Sigmoid colon (tissue), 7 donors: ENCODE results near the gene TEX36. TPM values are rescaled to one million over a fixed set of nuclear protein-coding genes. Genes with fewer than 3 reads are reported as not detected.

Experiments
- DNase-seq: peaks from one replicate; pipeline ENCODE4 v3.0.0-alpha.2; 2019
- H3K27ac ChIP-seq, 4 donors: fragments of 200-600 bp; sonication (generic); one replicate each; pipeline ENCODE4 v1.5.1; 2016 to 2019; ENCODE audit warnings: mild to moderate bottlenecking in 1 of 4
- H3K27me3 ChIP-seq, 3 donors: fragments of 200-600 bp; sonication (generic); one replicate each; pipeline ENCODE4 v1.5.1; 2019; ENCODE audit warnings: mild to moderate bottlenecking in 1 of 3
- H3K36me3 ChIP-seq, 4 donors: fragments of 200-600 bp; sonication (generic); one replicate each; pipeline ENCODE4 v1.5.1; 2016 to 2019
- H3K4me1 ChIP-seq, 4 donors: fragments of 200-600 bp; sonication (generic); one replicate each; pipeline ENCODE4 v1.5.1; 2017 to 2019
- H3K4me3 ChIP-seq, 4 donors: fragments of 200-600 bp; sonication (generic); one replicate each; pipeline ENCODE4 v1.5.1; 2017 to 2019; ENCODE audit warnings: mild to moderate bottlenecking in 2 of 4, moderate library complexity in 1 of 4
- H3K9me3 ChIP-seq, 4 donors: fragments of 200-600 bp in 3 of 4; sonication (generic) in 3 of 4; one replicate each; pipeline versions ENCODE4 v1.5.1 to v1.6.1; 2013 to 2019
- EP300 ChIP-seq, 4 donors: sonication (generic); formaldehyde crosslinking; IDR thresholded peaks; one replicate each; pipeline ENCODE4 v1.6.1; 2017; ENCODE audit warnings: antibody characterized with exemption in 4 of 4
- POLR2A ChIP-seq, 2 donors: fragments of 450-650 bp; IDR thresholded peaks; one replicate each; pipeline ENCODE4 v1.6.1; 2016; ENCODE audit warnings: antibody characterized with exemption in 2 of 2, mild to moderate bottlenecking in 2 of 2, moderate library complexity in 2 of 2
- POLR2AphosphoS5 ChIP-seq, 4 donors: sonication (generic); formaldehyde crosslinking; IDR thresholded peaks; one replicate each; pipeline ENCODE4 v1.6.1; 2017; ENCODE audit warnings: antibody characterized with exemption in 4 of 4
- WGBS, 2 donors: extraction: QIAGEN DNeasy Blood & Tissue Kit; methylation state at CpG; one replicate each; pipeline ENCODE4 v1.1.7; 2013; 5-methylcytosine and 5-hydroxymethylcytosine counted together
- intact Hi-C: fragments of 100-400 bp; cut with DNase I; formaldehyde crosslinking; loops from one replicate; pipeline ENCODE4 v1.15.1; 2023
- polyA plus RNA-seq, 3 donors: library from polyadenylated mRNA; stranded (reverse); fragments of 200-250 nt; gene quantifications; one replicate each; pipeline ENCODE4 v1.2.3, GENCODE V29; 2013
- total RNA-seq, 4 donors: library from RNA; depleted of rRNA; stranded (reverse); fragments of >200 nt; gene quantifications; one replicate each; pipeline ENCODE4 v1.1.0, GENCODE V29; 2016
- TF ChIP-seq, protein P1 (sequence below), 4 experiments: fragments of 450-650 bp in 3 of 4; fragments of 200-600 bp in 1 of 4; IDR thresholded peaks; one replicate each; pipeline ENCODE4 v1.5.1; 2016 to 2019; ENCODE audit warnings: antibody characterized with exemption in 4 of 4, mild to moderate bottlenecking in 3 of 4, moderate library complexity in 2 of 4
- donor health status: healthy with polysubstance abuse.
- donor health status: Bipolar disorder and iron deficiency.
- donor health status: healthy.

TEX36 gene
- total and polyA plus RNA-seq, 7 donors, result not detected

DNA sequence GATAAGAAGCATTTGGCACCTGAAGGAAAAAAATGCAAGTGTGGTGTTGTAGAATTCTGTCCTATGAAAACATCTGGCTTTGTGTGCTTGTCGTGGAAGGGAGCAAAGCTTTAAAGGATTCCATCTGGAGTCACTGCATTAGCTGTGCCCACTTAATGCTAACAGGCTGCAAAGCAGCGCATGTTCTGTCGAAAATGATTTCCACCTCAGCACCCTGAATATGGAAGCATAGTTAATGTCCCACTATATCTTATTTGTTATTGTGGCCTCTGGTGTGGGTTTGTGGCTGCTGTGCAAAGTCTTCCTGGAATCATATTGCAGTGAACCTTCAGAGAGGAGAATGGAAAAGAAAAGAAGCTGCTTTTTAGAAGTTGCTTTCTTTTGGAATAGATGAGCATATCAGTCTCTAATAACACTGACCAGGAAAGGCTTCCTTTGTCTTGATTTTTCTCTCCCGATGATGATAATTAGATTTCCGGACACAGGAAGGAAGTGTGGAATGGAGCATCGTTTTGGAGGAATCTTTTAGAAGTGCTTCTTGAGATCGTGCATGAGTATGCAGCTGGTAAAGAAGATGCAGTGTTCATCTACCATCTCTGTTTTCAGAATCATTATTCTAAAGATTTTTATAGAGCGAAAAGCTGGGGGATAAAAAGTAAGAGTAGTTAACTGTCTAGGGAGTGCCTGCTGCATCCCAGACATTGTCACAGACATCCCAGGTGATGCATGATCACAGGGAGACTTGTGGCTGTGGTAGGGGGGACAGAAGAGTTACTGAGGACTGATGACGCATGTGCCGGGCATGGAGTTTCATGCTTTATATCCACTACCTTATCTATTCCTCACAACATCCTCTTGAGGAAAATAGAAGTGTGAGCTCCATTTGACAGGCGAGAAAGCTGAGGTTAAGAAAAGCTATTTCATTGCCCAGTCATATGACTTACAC, 54.6 kb downstream of the TEX36 start:
- no peak for TF ChIP-seq POLR2A (IDR thresholded peaks at IDR 0.05)
- no peak for TF ChIP-seq POLR2AphosphoS5 (IDR thresholded peaks at IDR 0.05)
- TF ChIP-seq EP300 (IDR thresholded peaks at IDR 0.05), result no peak
- TF ChIP-seq, protein P1, sequence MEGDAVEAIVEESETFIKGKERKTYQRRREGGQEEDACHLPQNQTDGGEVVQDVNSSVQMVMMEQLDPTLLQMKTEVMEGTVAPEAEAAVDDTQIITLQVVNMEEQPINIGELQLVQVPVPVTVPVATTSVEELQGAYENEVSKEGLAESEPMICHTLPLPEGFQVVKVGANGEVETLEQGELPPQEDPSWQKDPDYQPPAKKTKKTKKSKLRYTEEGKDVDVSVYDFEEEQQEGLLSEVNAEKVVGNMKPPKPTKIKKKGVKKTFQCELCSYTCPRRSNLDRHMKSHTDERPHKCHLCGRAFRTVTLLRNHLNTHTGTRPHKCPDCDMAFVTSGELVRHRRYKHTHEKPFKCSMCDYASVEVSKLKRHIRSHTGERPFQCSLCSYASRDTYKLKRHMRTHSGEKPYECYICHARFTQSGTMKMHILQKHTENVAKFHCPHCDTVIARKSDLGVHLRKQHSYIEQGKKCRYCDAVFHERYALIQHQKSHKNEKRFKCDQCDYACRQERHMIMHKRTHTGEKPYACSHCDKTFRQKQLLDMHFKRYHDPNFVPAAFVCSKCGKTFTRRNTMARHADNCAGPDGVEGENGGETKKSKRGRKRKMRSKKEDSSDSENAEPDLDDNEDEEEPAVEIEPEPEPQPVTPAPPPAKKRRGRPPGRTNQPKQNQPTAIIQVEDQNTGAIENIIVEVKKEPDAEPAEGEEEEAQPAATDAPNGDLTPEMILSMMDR (IDR thresholded peaks at IDR 0.05), result no peak
- H3K27me3 ChIP-seq, result no peaks in the 10 kb centered on the region
- intact Hi-C loops, result no loop called here
- WGBS, 2 donors, result 72 to 87% methylated on average over 11 of the region's 11 CpGs
- H3K36me3 ChIP-seq, result no peaks in the 10 kb centered on the region
- no peaks in the 10 kb centered on the region for H3K9me3 ChIP-seq
- no peaks in the 10 kb centered on the region for H3K4me1 ChIP-seq
- H3K27ac ChIP-seq, result no peak overlapping the region
- DNase-seq, result no peak
- H3K4me3 ChIP-seq, result no peak overlapping the region

DNA sequence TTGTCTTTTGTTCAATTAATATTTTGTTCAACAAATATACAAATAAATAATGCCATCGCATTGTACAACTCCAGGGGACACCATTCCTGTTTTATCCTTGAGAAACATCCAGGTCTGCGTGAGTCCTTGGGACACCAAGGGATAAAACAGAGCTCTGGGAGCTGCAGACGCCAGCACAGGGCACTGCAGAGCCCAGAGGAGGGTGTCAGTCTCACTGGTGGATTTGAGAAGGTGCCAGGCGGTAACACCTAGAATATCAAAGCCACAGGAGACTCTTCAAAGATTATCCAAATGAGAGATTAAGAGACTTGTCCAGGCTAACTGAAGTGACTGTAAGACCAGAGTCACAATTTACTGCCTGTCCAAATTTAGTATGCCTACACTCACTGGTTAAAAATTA, 55.3 kb downstream of the TEX36 start:
- 85 to 89% methylated on average over 4 of the region's 4 CpGs for WGBS, 2 donors
- DNase-seq, result no peak
- intact Hi-C loops, result no loop called here
- Histone ChIP-seq H3K27me3 (no peaks in the 10 kb centered on the region), H3K4me3 (no peak overlapping the region), H3K36me3 (no peaks in the 10 kb centered on the region), H3K27ac (no peak overlapping the region), H3K9me3 (no peaks in the 10 kb centered on the region), H3K4me1 (no peaks in the 10 kb centered on the region)
- TF ChIP-seq, protein P1 (IDR thresholded peaks at IDR 0.05), result no peak
- no peak for TF ChIP-seq POLR2AphosphoS5 (IDR thresholded peaks at IDR 0.05)
- TF ChIP-seq EP300 (IDR thresholded peaks at IDR 0.05), result no peak
- TF ChIP-seq POLR2A (IDR thresholded peaks at IDR 0.05), result no peak

DNA sequence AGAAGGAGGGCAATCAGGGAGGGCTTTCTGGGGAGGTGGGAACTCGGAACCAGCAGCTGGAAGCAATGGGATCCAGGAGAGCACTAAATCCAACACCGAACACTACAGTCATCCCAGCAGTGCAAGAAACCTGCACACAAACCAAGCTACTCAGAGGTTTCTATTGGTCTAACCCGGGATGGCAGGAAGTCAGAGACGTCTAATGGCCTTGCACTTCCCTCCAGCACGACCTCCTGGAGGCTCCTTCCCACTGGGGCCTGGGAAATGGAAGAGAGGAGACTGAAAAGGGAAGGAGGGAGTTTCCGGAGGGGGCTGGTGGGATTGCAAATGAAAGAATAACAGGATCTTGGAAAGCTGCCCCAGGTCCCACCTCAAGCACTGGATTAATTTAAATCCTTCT, 56.3 kb downstream of the TEX36 start:
- Histone ChIP-seq H3K9me3 (no peaks in the 10 kb centered on the region), H3K4me1 (no peaks in the 10 kb centered on the region), H3K4me3 (no peak overlapping the region), H3K27ac (no peak overlapping the region), H3K36me3 (no peaks in the 10 kb centered on the region), H3K27me3 (no peaks in the 10 kb centered on the region)
- no peak for DNase-seq
- 44 to 63% methylated on average over 6 of the region's 6 CpGs for WGBS, 2 donors
- intact Hi-C loops, result no loop called here
- TF ChIP-seq, protein P1 (IDR thresholded peaks at IDR 0.05), result no peak
- TF ChIP-seq POLR2A (IDR thresholded peaks at IDR 0.05) (no peak), EP300 (IDR thresholded peaks at IDR 0.05) (no peak), POLR2AphosphoS5 (IDR thresholded peaks at IDR 0.05) (no peak)

DNA sequence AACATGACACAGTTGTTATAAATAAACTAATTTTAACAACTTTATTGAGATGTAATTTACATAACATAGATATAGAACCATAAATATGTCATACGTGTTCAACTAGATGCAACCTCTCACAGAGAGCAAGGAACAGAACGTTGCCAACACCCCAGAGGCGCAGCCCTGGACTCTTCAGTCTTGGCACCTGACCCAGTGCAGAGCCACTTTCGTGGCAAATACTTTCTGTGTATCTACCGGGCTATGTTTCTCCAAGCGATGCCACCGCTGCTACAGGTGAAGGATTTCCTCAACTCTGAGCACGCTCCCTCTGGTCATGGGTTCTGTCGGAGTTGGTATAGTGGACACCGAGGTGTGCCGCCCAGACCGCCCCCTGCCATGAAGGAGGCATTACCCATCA, 57.4 kb downstream of the TEX36 start:
- Histone ChIP-seq H3K9me3 (no peaks in the 10 kb centered on the region), H3K36me3 (no peaks in the 10 kb centered on the region), H3K27ac (no peak overlapping the region), H3K4me1 (no peaks in the 10 kb centered on the region), H3K4me3 (no peak overlapping the region), H3K27me3 (no peaks in the 10 kb centered on the region)
- TF ChIP-seq, protein P1 (IDR thresholded peaks at IDR 0.05), result no peak
- TF ChIP-seq POLR2A (IDR thresholded peaks at IDR 0.05) (no peak), POLR2AphosphoS5 (IDR thresholded peaks at IDR 0.05) (no peak), EP300 (IDR thresholded peaks at IDR 0.05) (no peak)
- DNase-seq, result no peak
- WGBS, 2 donors, result 74 to 82% methylated on average over 12 of the region's 12 CpGs
- intact Hi-C loops, result no loop called here
